ENCODE data around the gene KCND2. TPM values are rescaled to one million over a fixed set of nuclear protein-coding genes. Genes with fewer than 3 reads are reported as not detected.
A peak's percentile ranks its signal among the peaks of the same experiment; 100 is the strongest.

The KCND2 gene
- total RNA-seq, 1 donor from 2014 or later, result 0.61 TPM

- Mint-ChIP-seq H3K27me3 (ENCODE audit: low read depth) (peaks cover 62% of the 10 kb centered on the region), H3K4me3 (peak overlapping the region; percentile 83), H3K9me3 (no peaks in the 10 kb centered on the region), H3K4me1 (peaks cover 14% of the 10 kb centered on the region), H3K27ac (ENCODE audit: unreplicated experiment) (peak overlapping the region; percentile 91), H3K36me3 (ENCODE audit: low read depth) (peaks cover 5% of the 10 kb centered on the region)
- TF ChIP-seq CTCF (conservative IDR thresholded peaks at IDR 0.05), result peak; percentile 82
- no peak for DNase-seq (ENCODE audit: low read depth, low spot score)
Observed at GRCh38 chr7:120272261-120272660, 714 bp upstream of the KCND2 start.

GRCh38 chr7:120273476-120273975 lies 551 bp downstream of the KCND2 start:
- Mint-ChIP-seq H3K27me3 (ENCODE audit: low read depth) (peaks cover 66% of the 10 kb centered on the region), H3K4me1 (peaks cover 14% of the 10 kb centered on the region), H3K9me3 (no peaks in the 10 kb centered on the region), H3K27ac (ENCODE audit: unreplicated experiment) (peak overlapping the region; percentile 84), H3K36me3 (ENCODE audit: low read depth) (peaks cover 5% of the 10 kb centered on the region), H3K4me3 (peak overlapping the region; percentile 98)
- no peak for TF ChIP-seq CTCF (conservative IDR thresholded peaks at IDR 0.05)
- peak; percentile 17 for DNase-seq (ENCODE audit: low read depth, low spot score)

GRCh38 chr7:120274482-120274881 lies 1.5 kb downstream of the KCND2 start:
- H3K4me3 Mint-ChIP-seq, result peak overlapping the region; percentile 98
- H3K4me1 Mint-ChIP-seq, result peaks cover 14% of the 10 kb centered on the region
- no peak for DNase-seq (ENCODE audit: low read depth, low spot score)
- H3K9me3 Mint-ChIP-seq, result no peaks in the 10 kb centered on the region
- TF ChIP-seq CTCF (conservative IDR thresholded peaks at IDR 0.05), result no peak
- H3K27ac Mint-ChIP-seq (ENCODE audit: unreplicated experiment), result no peak overlapping the region
- H3K36me3 Mint-ChIP-seq (ENCODE audit: low read depth), result peaks cover 5% of the 10 kb centered on the region
- peaks cover 65% of the 10 kb centered on the region for H3K27me3 Mint-ChIP-seq (ENCODE audit: low read depth)

- H3K36me3 Mint-ChIP-seq (ENCODE audit: low read depth), result peaks cover 5% of the 10 kb centered on the region
- peaks cover 14% of the 10 kb centered on the region for H3K4me1 Mint-ChIP-seq
- H3K9me3 Mint-ChIP-seq, result no peaks in the 10 kb centered on the region
- DNase-seq (ENCODE audit: low read depth, low spot score), result no peak
- no peak for TF ChIP-seq CTCF (conservative IDR thresholded peaks at IDR 0.05)
- H3K27me3 Mint-ChIP-seq (ENCODE audit: low read depth), result peaks cover 62% of the 10 kb centered on the region
- no peak overlapping the region for H3K27ac Mint-ChIP-seq (ENCODE audit: unreplicated experiment)
- H3K4me3 Mint-ChIP-seq, result peak overlapping the region; percentile 98
Observed at GRCh38 chr7:120274899-120275298, 1.9 kb downstream of the KCND2 start.

- Mint-ChIP-seq H3K4me3 (no peak overlapping the region), H3K4me1 (peaks cover 14% of the 10 kb centered on the region), H3K36me3 (ENCODE audit: low read depth) (peaks cover 5% of the 10 kb centered on the region)
Observed at GRCh38 chr7:120276720-120277119, 3.7 kb downstream of the KCND2 start.

More at GRCh38 chr7:120276720-120277119, 3.7 kb downstream of the KCND2 start:
- H3K9me3 Mint-ChIP-seq, result no peaks in the 10 kb centered on the region
- no peak for TF ChIP-seq CTCF (conservative IDR thresholded peaks at IDR 0.05)
- no peak for DNase-seq (ENCODE audit: low read depth, low spot score)
- peaks cover 52% of the 10 kb centered on the region for H3K27me3 Mint-ChIP-seq (ENCODE audit: low read depth)
- no peak overlapping the region for H3K27ac Mint-ChIP-seq (ENCODE audit: unreplicated experiment)

Data from neural crest cell (in vitro differentiated cells).